ENCODE results near the gene PRSS56.

The PRSS56 gene

GRCh38 chr2:232540441-232541041, 20.4 kb downstream of the PRSS56 start:
- TF ChIP-seq, protein P1, sequence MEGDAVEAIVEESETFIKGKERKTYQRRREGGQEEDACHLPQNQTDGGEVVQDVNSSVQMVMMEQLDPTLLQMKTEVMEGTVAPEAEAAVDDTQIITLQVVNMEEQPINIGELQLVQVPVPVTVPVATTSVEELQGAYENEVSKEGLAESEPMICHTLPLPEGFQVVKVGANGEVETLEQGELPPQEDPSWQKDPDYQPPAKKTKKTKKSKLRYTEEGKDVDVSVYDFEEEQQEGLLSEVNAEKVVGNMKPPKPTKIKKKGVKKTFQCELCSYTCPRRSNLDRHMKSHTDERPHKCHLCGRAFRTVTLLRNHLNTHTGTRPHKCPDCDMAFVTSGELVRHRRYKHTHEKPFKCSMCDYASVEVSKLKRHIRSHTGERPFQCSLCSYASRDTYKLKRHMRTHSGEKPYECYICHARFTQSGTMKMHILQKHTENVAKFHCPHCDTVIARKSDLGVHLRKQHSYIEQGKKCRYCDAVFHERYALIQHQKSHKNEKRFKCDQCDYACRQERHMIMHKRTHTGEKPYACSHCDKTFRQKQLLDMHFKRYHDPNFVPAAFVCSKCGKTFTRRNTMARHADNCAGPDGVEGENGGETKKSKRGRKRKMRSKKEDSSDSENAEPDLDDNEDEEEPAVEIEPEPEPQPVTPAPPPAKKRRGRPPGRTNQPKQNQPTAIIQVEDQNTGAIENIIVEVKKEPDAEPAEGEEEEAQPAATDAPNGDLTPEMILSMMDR (IDR thresholded peaks at IDR 0.05; ENCODE audit: control extremely low read depth, extremely low read depth, low read depth, missing control alignments), result no peak
- ChIA-PET CTCF (no interaction called here), POLR2A (no interaction called here)
- DNase-seq (ENCODE audit: extremely low spot score), result no peak

DNA sequence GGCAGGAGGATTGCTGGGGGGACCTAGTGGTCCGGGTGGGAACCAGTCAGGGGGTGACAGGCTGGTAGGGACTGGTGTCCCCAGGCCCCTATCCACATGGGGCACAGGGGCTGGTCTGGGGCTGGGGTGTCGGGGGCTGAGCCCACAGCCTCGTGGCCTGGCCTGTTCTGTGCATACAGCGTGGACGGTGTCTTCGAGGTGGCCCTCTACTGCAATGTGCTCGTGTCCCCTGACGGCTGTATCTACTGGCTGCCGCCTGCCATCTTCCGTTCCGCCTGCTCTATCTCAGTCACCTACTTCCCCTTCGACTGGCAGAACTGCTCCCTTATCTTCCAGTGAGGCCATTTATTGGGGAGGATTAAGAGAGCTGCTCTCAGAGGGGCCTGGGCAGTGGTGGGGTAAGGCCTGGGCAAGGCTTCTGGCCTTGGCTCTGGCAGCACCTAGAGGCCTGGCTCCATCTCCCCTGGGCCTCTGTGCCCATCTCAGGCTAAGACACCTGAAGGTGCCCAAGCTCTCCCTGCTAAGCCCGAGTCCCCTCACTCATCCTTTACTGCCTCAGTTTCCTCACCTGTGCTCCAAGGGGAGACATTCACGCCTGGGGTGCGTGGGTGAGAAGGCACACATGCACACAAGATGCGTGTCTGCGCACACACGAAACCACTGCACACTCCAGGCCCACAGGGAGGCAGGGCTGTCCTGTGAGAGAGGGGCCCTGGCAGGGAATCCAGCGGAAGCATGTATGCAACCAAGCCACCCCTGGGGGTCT, 21.2 kb downstream of the PRSS56 start:
- CTCF ChIA-PET, result interaction anchor here (1.2 kb wide), 1 partner anchor 20 kb away, joined by 3 read pairs; no protein-coding TSS in a partner anchor
- peak; percentile 24 for DNase-seq (ENCODE audit: extremely low spot score)
- POLR2A ChIA-PET, result no interaction called here
- TF ChIP-seq, protein P1 (IDR thresholded peaks at IDR 0.05; ENCODE audit: control extremely low read depth, extremely low read depth, low read depth, missing control alignments), result no peak

GRCh38 chr2:232541961-232542714, 21.9 kb downstream of the PRSS56 start:
- ChIA-PET POLR2A (no interaction called here), CTCF (interaction anchor here (1.2 kb wide), 1 partner anchor 20 kb away, joined by 3 read pairs; no protein-coding TSS in a partner anchor)
- peak; percentile 16 for DNase-seq (ENCODE audit: extremely low spot score)
- TF ChIP-seq, protein P1 (IDR thresholded peaks at IDR 0.05; ENCODE audit: control extremely low read depth, extremely low read depth, low read depth, missing control alignments), result no peak

DNA sequence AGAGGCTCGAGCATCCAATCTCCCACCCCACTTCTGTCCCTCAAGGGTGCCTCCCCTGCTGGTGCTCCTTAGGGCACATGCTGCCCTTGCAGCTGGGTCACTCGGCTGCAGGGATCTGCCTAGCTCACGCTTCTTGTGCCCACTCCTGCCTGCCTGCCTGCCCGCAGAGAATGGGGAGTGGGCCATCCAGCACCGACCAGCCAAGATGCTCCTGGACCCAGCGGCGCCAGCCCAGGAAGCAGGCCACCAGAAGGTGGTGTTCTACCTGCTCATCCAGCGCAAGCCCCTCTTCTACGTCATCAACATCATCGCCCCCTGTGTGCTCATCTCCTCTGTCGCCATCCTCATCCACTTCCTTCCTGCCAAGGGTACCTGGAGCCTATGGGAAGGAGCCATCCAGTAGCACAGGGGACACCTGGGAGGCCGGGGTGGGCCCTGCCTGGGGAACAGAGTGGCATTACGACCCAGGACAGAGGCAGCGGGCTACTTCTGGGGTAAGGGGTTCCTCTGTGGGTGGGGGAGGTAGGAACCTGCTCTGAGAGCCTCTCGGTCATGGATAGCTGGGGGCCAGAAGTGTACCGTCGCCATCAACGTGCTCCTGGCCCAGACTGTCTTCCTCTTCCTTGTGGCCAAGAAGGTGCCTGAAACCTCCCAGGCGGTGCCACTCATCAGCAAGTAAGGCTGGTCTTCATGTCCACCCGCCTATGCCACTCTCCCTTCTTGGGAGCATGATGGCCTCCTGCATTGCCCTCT, 22.7 kb downstream of the PRSS56 start:
- DNase-seq (ENCODE audit: extremely low spot score), result no peak
- POLR2A ChIA-PET, result no interaction called here
- CTCF ChIA-PET, result interaction anchor here (1.2 kb wide), 1 partner anchor 21 kb away, joined by 3 read pairs; no protein-coding TSS in a partner anchor
- TF ChIP-seq, protein P1 (IDR thresholded peaks at IDR 0.05; ENCODE audit: control extremely low read depth, extremely low read depth, low read depth, missing control alignments), result no peak

- CTCF ChIA-PET, result no interaction called here
- no peak for DNase-seq (ENCODE audit: extremely low spot score)
- POLR2A ChIA-PET, result no interaction called here
- TF ChIP-seq, protein P1 (IDR thresholded peaks at IDR 0.05; ENCODE audit: control extremely low read depth, extremely low read depth, low read depth, missing control alignments), result no peak
These were observed 23.3 kb downstream of the PRSS56 start for GRCh38 chr2:232543491-232543890.

All from GM10248 (cell line).